SHP77 (cell line): ENCODE results near the gene SAA2.
"Not testable (repeated sequence)": the region's sequence is repeated elsewhere in the genome, so short reads cannot be mapped to it uniquely, and the experiment has no call there.

Source experiments
- DNase-seq, 2 experiments: peaks; one replicate each; lab custom pipeline; 2025; lab: John Stamatoyannopoulos, UW

The SAA2 gene

GRCh38 chr11:18248561-18248960 lies at the start of gene SAA2:
Gene SAA2, minus strand, starts transcription at chr11:18248668. Its CDS starts 657 bp downstream, at chr11:18248011.
- no peak for DNase-seq

GRCh38 chr11:18295316-18295715 lies 46.8 kb upstream of the SAA2 start:
- no peak for DNase-seq

GRCh38 chr11:18294862-18295261 lies 46.4 kb upstream of the SAA2 start:
- DNase-seq: no peak

- no peak for DNase-seq
Measured at GRCh38 chr11:18288911-18289310, 40.4 kb upstream of the SAA2 start.

- DNase-seq: no peak
Measured at GRCh38 chr11:18285841-18286240, 37.4 kb upstream of the SAA2 start.

- no peak for DNase-seq
Measured at GRCh38 chr11:18282626-18283025, 34.2 kb upstream of the SAA2 start.

GRCh38 chr11:18280438-18281045 lies 32.1 kb upstream of the SAA2 start:
- no peak for DNase-seq

- no peak for DNase-seq
Measured at GRCh38 chr11:18277565-18278271, 29.2 kb upstream of the SAA2 start.

- DNase-seq: no peak
Measured at GRCh38 chr11:18271206-18271605, 22.7 kb upstream of the SAA2 start.

- no peak for DNase-seq
Measured at GRCh38 chr11:18270102-18270501, 21.6 kb upstream of the SAA2 start.

GRCh38 chr11:18269252-18269651 lies 20.8 kb upstream of the SAA2 start:
- not testable (repeated sequence) for DNase-seq

GRCh38 chr11:18267335-18268133 lies 19.1 kb upstream of the SAA2 start:
- not testable (repeated sequence) for DNase-seq

GRCh38 chr11:18265949-18266348 lies 17.5 kb upstream of the SAA2 start, which contains the start of gene SAA1:
Gene SAA1, plus strand, starts transcription at chr11:18266264. Its CDS starts 624 bp downstream, at chr11:18266888.
- no peak for DNase-seq

GRCh38 chr11:18264677-18265555 lies 16.4 kb upstream of the SAA2 start:
- DNase-seq: no peak

GRCh38 chr11:18264035-18264434 lies 15.6 kb upstream of the SAA2 start:
- no peak for DNase-seq

- DNase-seq: not testable (repeated sequence)
Measured at GRCh38 chr11:18262681-18263350, 14.3 kb upstream of the SAA2 start.

- no peak for DNase-seq
Measured at GRCh38 chr11:18261721-18262120, 13.3 kb upstream of the SAA2 start.

GRCh38 chr11:18259259-18259658 lies 10.8 kb upstream of the SAA2 start:
- DNase-seq: no peak

- DNase-seq: no peak
Measured at GRCh38 chr11:18254781-18255361, 6.4 kb upstream of the SAA2 start.

- no peak for DNase-seq
Measured at GRCh38 chr11:18253778-18254338, 5.4 kb upstream of the SAA2 start.

- no peak for DNase-seq
Measured at GRCh38 chr11:18253233-18253632, 4.8 kb upstream of the SAA2 start.
